ENCODE data around the gene NALF2.

Gene NALF2

GRCh38 chrX:69503782-69504625 is at the start of gene NALF2:
Gene NALF2 (plus strand): TSS chrX:69504326. CDS start chrX:69505283, 957 bp downstream.
- H3K36me3 ChIP-seq (ENCODE audit: insufficient read depth, insufficient read length, low read length), result peaks cover 10% of the 10 kb centered on the region
- H3K9ac ChIP-seq (ENCODE audit: insufficient read length, low read depth), result peak within 1 kb of the TSS; percentile 82
- no peaks in the 10 kb centered on the region for H3K9me3 ChIP-seq (ENCODE audit: insufficient read depth, low read length)
- H3K4me3 ChIP-seq (ENCODE audit: insufficient read length, low read depth), result peak within 1 kb of the TSS; percentile 80
- TF ChIP-seq YY1 (IDR thresholded peaks at IDR 0.05; ENCODE audit: insufficient read depth, insufficient read length) (no peak), SUZ12 (IDR thresholded peaks at IDR 0.05; ENCODE audit: extremely low read depth, insufficient read depth, insufficient read length) (no peak), ZNF274 (IDR thresholded peaks at IDR 0.05; ENCODE audit: low read depth, low read length) (no peak)
- peak; percentile 80 for DNase-seq (ENCODE audit: low read depth, low spot score)
- peaks cover 12% of the 10 kb centered on the region for H3K27me3 ChIP-seq (ENCODE audit: insufficient read depth, insufficient read length)
- H3K4me1 ChIP-seq (ENCODE audit: insufficient read depth, insufficient read length), result peaks cover 10% of the 10 kb centered on the region

GRCh38 chrX:69457756-69458155 is 46.4 kb upstream of the NALF2 start:
- H3K36me3 ChIP-seq (ENCODE audit: insufficient read depth, insufficient read length, low read length), result no peaks in the 10 kb centered on the region
- H3K9me3 ChIP-seq (ENCODE audit: insufficient read depth, low read length), result peaks cover 12% of the 10 kb centered on the region
- H3K4me1 ChIP-seq (ENCODE audit: insufficient read depth, insufficient read length), result no peaks in the 10 kb centered on the region
- no peaks in the 10 kb centered on the region for H3K27me3 ChIP-seq (ENCODE audit: insufficient read depth, insufficient read length)
- TF ChIP-seq ZNF274 (IDR thresholded peaks at IDR 0.05; ENCODE audit: low read depth, low read length), result no peak
- TF ChIP-seq YY1 (IDR thresholded peaks at IDR 0.05; ENCODE audit: insufficient read depth, insufficient read length), result no peak
- TF ChIP-seq SUZ12 (IDR thresholded peaks at IDR 0.05; ENCODE audit: extremely low read depth, insufficient read depth, insufficient read length), result no peak
- H3K9ac ChIP-seq (ENCODE audit: insufficient read length, low read depth), result no peak overlapping the region
- DNase-seq (ENCODE audit: low read depth, low spot score), result peak; percentile 3
- no peak overlapping the region for H3K4me3 ChIP-seq (ENCODE audit: insufficient read length, low read depth)

DNA sequence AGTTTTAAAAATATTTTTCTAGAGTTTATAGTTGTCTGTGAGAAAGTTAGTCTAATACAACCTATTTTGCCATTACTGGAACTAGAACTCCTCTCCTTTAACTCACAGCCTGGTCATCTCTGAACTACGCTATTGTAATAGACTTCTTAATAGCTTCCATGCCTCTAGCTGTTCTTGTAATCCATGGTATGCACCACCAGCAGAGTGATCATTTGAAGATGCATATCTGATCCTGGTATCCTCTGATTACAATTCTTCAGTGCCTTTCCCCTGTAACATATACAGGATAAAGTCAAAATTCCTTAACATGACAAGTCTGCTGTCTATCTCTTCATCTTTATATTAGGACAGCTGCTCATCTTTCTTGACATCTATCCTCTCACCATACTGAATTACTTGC is 37.6 kb upstream of the NALF2 start:
- Histone ChIP-seq H3K9ac (ENCODE audit: insufficient read length, low read depth) (no peak overlapping the region), H3K4me1 (ENCODE audit: insufficient read depth, insufficient read length) (no peaks in the 10 kb centered on the region), H3K27me3 (ENCODE audit: insufficient read depth, insufficient read length) (no peaks in the 10 kb centered on the region), H3K4me3 (ENCODE audit: insufficient read length, low read depth) (no peak overlapping the region), H3K9me3 (ENCODE audit: insufficient read depth, low read length) (no peaks in the 10 kb centered on the region), H3K36me3 (ENCODE audit: insufficient read depth, insufficient read length, low read length) (no peaks in the 10 kb centered on the region)
- DNase-seq (ENCODE audit: low read depth, low spot score), result no peak
- no peak for TF ChIP-seq ZNF274 (IDR thresholded peaks at IDR 0.05; ENCODE audit: low read depth, low read length)
- TF ChIP-seq SUZ12 (IDR thresholded peaks at IDR 0.05; ENCODE audit: extremely low read depth, insufficient read depth, insufficient read length), result no peak
- TF ChIP-seq YY1 (IDR thresholded peaks at IDR 0.05; ENCODE audit: insufficient read depth, insufficient read length), result no peak

DNA sequence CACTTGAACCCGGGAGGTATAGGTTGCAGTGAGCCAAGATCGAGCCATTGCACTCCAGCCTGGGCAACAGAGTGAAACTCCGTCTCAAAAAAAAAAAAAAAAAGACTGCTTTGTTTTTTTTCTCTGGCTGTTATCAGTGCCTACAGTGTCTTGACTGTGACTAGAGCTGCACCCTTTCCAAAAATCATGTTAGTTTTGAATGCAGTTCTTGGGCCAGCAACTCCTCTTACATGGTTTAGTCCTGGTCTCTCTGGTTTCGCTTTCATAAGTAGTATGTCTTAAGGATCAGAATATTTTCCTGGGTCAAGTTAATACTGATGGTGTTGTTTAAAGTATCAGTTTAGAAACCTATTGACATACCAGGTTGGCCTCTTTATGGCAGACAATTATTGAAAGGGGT is 34.2 kb upstream of the NALF2 start:
- H3K9ac ChIP-seq (ENCODE audit: insufficient read length, low read depth), result no peak overlapping the region
- no peak for DNase-seq (ENCODE audit: low read depth, low spot score)
- H3K4me3 ChIP-seq (ENCODE audit: insufficient read length, low read depth), result no peak overlapping the region
- H3K27me3 ChIP-seq (ENCODE audit: insufficient read depth, insufficient read length), result no peaks in the 10 kb centered on the region
- H3K36me3 ChIP-seq (ENCODE audit: insufficient read depth, insufficient read length, low read length), result no peaks in the 10 kb centered on the region
- H3K4me1 ChIP-seq (ENCODE audit: insufficient read depth, insufficient read length), result no peaks in the 10 kb centered on the region
- no peak for TF ChIP-seq ZNF274 (IDR thresholded peaks at IDR 0.05; ENCODE audit: low read depth, low read length)
- TF ChIP-seq YY1 (IDR thresholded peaks at IDR 0.05; ENCODE audit: insufficient read depth, insufficient read length), result no peak
- TF ChIP-seq SUZ12 (IDR thresholded peaks at IDR 0.05; ENCODE audit: extremely low read depth, insufficient read depth, insufficient read length), result no peak
- no peaks in the 10 kb centered on the region for H3K9me3 ChIP-seq (ENCODE audit: insufficient read depth, low read length)

DNA sequence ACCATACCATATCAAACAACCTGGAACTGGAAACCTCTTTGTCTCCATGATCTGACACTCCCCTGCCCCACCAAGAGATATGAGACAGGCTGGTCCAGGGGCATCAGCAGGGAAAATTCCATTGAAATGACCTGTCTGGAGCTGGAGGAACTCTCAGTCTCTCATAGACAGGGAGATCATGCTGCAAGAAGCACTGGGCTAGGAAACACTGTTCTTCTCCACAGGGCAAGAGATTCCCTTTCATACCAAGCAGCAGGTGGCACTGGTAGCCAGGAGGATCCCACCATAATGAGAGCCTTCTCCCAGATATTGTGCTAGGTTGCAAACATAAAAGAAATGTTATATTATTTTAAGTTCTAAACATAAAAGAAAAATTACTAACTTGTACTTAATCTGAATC is 14.5 kb upstream of the NALF2 start:
- Histone ChIP-seq H3K9ac (ENCODE audit: insufficient read length, low read depth) (no peak overlapping the region), H3K27me3 (ENCODE audit: insufficient read depth, insufficient read length) (no peaks in the 10 kb centered on the region), H3K4me3 (ENCODE audit: insufficient read length, low read depth) (no peak overlapping the region), H3K36me3 (ENCODE audit: insufficient read depth, insufficient read length, low read length) (no peaks in the 10 kb centered on the region), H3K4me1 (ENCODE audit: insufficient read depth, insufficient read length) (no peaks in the 10 kb centered on the region), H3K9me3 (ENCODE audit: insufficient read depth, low read length) (no peaks in the 10 kb centered on the region)
- no peak for DNase-seq (ENCODE audit: low read depth, low spot score)
- TF ChIP-seq YY1 (IDR thresholded peaks at IDR 0.05; ENCODE audit: insufficient read depth, insufficient read length) (no peak), SUZ12 (IDR thresholded peaks at IDR 0.05; ENCODE audit: extremely low read depth, insufficient read depth, insufficient read length) (no peak), ZNF274 (IDR thresholded peaks at IDR 0.05; ENCODE audit: low read depth, low read length) (no peak)

DNA sequence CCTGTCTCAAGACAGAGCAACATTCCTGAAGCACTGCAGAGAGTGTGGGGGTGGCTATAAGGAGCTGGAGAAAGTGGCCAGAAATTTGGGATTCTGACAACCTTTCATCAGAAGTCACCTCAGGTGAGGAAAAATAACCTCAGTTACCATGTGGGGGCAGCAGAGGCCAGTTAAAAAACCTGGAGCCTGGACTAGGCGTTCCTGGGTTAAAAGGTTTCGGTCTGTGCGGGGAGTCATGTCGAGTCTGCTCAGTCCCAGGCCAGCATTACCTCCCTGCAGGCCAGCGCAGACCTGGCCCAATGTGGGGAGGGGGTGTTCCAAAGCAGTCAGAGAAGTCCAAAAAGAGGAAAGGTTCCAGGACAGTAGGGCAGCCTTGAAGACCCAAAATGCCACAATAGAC is 10.9 kb upstream of the NALF2 start:
- TF ChIP-seq SUZ12 (IDR thresholded peaks at IDR 0.05; ENCODE audit: extremely low read depth, insufficient read depth, insufficient read length) (no peak), ZNF274 (IDR thresholded peaks at IDR 0.05; ENCODE audit: low read depth, low read length) (no peak), YY1 (IDR thresholded peaks at IDR 0.05; ENCODE audit: insufficient read depth, insufficient read length) (no peak)
- DNase-seq (ENCODE audit: low read depth, low spot score), result peak; percentile 39
- Histone ChIP-seq H3K4me1 (ENCODE audit: insufficient read depth, insufficient read length) (no peaks in the 10 kb centered on the region), H3K36me3 (ENCODE audit: insufficient read depth, insufficient read length, low read length) (no peaks in the 10 kb centered on the region), H3K9ac (ENCODE audit: insufficient read length, low read depth) (no peak overlapping the region), H3K4me3 (ENCODE audit: insufficient read length, low read depth) (no peak overlapping the region), H3K9me3 (ENCODE audit: insufficient read depth, low read length) (no peaks in the 10 kb centered on the region), H3K27me3 (ENCODE audit: insufficient read depth, insufficient read length) (no peaks in the 10 kb centered on the region)

GRCh38 chrX:69493766-69494165 is 10.4 kb upstream of the NALF2 start:
- Histone ChIP-seq H3K9me3 (ENCODE audit: insufficient read depth, low read length) (no peaks in the 10 kb centered on the region), H3K4me3 (ENCODE audit: insufficient read length, low read depth) (no peak overlapping the region), H3K9ac (ENCODE audit: insufficient read length, low read depth) (no peak overlapping the region), H3K36me3 (ENCODE audit: insufficient read depth, insufficient read length, low read length) (no peaks in the 10 kb centered on the region), H3K4me1 (ENCODE audit: insufficient read depth, insufficient read length) (no peaks in the 10 kb centered on the region), H3K27me3 (ENCODE audit: insufficient read depth, insufficient read length) (no peaks in the 10 kb centered on the region)
- DNase-seq (ENCODE audit: low read depth, low spot score), result no peak
- no peak for TF ChIP-seq YY1 (IDR thresholded peaks at IDR 0.05; ENCODE audit: insufficient read depth, insufficient read length)
- no peak for TF ChIP-seq SUZ12 (IDR thresholded peaks at IDR 0.05; ENCODE audit: extremely low read depth, insufficient read depth, insufficient read length)
- TF ChIP-seq ZNF274 (IDR thresholded peaks at IDR 0.05; ENCODE audit: low read depth, low read length), result no peak
